ENCODE measurements around the gene CCDC30.

DNA sequence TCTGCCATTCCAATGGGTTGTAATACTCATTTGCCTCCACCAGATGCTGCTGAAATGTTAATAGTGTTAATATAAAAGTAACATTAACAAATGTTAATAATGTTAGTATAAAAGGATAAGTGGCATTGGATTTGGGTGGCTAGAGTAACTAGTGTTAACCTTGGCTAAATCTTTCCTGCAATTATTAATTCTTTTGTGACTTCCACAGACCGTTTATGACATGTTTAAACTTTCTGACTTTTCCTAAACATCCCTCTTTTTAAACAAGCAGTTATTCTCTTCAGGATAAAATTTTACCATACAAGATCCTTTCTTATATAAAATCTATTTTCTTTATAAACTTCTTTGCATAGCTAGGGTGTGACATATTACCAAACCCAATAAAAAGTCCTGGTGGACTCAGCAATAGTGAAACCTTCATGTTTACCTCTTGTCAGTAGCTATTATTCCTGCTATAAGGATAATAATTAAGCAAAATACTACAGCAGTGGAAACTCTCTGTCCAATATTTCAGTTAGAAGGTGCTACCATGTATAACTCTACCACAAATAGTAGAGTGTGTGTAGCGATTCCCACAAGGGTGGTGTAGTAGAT lies 41.5 kb downstream of the CCDC30 start:
- TF ChIP-seq CTCF (IDR thresholded peaks at IDR 0.05), result no peak
- no peak for TF ChIP-seq EZH2 (IDR thresholded peaks at IDR 0.05)

Data from neural progenitor cell (in vitro differentiated cells).